NOMO-1 treated with DMSO at 0.1 percent for 48 hours (cell line): ENCODE measurements around the gene AEN.

Experiments
- DNase-seq: peaks from one replicate; lab custom pipeline; 2025; ENCODE audit not compliant: unreplicated experiment; lab: John Stamatoyannopoulos, UW

AEN gene, protein sequence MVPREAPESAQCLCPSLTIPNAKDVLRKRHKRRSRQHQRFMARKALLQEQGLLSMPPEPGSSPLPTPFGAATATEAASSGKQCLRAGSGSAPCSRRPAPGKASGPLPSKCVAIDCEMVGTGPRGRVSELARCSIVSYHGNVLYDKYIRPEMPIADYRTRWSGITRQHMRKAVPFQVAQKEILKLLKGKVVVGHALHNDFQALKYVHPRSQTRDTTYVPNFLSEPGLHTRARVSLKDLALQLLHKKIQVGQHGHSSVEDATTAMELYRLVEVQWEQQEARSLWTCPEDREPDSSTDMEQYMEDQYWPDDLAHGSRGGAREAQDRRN

DNA sequence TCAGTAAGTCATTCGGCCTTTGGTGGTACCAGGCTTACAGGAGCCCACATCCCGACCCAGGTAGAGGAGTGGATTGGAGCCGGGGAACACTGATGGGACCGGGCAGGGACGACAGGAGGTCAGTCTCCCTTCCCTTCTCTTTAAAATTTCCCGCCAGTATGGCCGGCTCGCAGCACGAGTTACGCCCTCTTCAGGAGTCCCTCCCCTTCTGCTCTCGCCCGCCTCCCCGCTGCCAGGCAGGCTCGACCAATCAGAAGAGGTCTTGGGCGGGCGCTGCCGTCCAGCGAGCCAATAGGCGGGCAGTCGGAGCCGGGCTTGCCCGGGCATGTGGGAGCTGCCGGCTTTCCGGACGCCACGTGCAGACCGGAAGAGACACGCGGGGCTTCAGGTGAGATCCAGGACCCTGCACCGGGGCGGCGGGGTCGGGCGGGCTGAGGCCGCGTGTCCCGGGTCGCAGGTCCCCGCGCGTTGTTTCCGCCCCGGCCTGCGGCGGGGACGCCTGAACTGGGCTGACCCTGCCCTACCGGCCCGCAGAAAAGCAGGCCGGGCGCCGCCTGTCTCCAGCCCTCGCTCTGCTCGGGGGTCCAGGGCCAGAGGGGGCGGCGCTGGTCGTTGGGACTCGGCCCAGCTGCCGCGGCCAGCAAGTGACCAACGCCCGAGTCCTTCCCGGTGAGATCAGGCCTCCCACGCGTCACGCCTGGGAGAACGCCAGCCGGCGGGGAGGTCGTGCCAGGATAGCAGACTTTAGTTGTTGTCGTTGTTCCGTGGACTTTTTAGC lies at the start of gene AEN:
Gene AEN (plus strand): TSS at position 346 of the 778 bp plus-strand sequence. CDS start 4,870 bp downstream, outside the sequence.
- DNase-seq = peak; percentile 93

DNA sequence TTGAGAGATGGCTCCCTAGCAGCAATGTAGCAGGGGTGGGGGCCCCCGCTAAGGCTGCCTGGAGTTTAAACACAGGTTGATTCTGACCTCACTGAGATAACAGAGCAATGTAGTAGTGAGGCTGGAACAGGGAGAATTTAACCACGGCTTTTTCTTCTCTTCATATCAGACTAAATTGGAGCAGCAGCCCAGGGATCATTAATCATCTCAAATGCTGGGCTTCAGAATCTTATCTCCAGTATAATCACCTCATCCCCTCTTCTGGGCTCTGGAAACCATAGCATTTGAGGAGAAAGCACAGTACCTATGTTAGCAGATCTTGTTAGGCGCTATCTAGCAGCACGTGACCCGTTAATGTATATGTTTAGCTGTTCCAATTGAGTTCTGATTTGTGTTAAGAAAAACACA lies 49.3 kb upstream of the AEN start:
- DNase-seq = no peak

DNA sequence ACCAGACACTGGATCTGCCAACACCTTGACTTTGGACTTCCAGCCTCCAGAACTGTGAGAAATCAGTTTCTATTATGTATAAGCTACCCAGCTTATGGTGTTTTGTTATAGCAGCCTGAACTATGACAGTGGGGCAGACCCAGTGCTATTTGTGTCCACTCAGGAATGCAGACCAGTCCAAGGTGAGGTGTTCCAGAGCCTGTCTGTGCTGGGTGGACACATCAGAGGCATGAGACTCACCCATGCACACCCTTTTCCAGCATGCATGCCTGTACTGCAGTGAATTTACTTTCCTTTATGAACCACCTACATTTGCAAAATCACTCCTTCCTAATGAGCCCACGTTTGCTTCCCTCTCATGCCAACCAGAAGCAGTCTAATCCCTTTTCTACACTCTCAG lies 47.1 kb upstream of the AEN start:
- DNase-seq = no peak

DNA sequence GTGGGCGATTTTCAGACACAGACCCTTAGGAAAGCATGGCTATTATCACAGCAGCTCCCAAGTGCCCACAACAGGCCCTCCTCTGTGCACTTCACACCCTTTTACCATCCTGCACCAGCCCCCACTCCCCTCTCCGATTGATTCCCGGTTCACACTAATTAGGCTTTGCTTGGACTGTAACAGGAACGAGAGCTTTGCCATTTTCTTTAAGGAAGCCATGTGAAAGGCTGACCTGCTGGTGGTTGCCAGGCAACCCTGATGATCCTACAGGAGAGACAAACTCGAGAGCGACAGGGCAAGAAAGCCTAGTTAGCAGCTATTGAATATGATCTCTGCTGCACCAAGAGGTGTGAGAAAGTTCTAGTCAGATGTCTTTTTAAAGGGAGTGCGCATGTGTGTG lies 46.5 kb upstream of the AEN start:
- DNase-seq = no peak

DNA sequence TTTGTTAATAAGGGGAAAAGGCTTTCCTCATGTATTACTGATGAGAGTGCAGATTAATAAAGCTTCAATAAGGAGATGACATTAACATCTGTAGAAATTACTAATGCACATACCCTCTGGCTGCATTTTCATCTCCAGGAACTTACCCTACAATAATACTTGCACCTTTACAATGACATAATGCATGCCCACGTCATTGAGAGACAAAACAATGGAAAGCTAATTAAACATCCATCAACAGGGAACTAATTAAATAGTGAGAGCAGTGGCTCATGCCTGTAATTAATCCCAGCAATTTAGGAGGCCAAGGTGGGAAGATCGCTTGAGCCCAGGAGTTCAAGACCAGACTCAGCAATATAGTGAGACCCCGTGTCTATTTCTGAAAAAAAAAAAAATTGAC lies 41.8 kb upstream of the AEN start:
- no peak for DNase-seq

DNA sequence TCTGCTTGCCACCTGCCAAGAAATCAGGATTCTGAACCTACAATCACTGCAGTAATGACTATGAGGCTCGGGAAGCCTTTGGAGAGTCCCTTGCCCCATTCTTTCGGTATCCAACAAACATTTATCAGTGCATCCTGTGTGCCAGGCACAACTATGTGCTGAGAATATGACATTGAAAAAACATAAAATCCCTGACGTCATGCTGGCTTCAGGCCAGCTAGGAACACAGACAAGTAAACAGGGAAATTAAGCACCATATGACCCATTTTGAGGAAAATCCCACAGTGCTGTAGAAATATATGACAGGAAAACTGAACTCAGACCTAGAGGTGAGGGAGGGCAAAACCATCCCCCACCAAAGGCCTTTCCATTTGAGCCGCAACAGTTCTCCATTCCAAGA lies 40.6 kb upstream of the AEN start:
- no peak for DNase-seq

DNA sequence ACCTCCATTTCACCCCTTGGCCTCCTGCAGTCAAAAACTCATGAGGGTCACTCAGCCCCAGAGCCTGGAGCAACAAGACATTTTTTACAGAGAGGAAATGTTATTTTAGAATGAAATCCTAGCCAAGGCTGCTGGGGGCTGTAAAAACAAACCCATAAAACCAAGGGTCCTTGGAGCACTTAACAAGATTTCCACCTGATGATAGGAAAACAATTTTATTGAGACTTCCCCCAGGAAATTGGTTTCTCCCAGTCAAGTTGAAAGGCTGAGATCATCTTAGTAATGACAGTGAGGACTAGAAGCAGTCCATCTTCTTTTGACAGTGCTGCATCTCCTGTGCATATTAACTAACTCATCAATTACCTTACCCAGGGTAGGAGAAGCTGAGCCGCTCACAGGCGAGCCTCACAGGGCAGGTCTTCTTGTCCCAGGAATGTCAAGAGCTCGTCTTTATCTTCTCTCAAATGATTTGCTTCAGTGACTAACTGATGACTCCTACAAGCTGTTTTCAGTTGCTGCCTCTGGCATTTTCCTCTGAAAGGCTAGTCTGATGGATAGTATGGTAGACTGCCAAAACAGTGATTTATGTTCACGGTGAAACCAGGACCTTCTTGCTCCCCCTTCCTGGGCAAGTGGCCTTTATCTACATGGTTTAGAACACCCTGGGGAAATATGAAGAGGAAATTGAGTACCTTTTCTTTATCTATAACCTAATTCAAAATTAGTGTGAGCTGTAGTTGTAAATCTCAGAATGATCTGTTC lies 34.6 kb upstream of the AEN start:
- DNase-seq = no peak

DNA sequence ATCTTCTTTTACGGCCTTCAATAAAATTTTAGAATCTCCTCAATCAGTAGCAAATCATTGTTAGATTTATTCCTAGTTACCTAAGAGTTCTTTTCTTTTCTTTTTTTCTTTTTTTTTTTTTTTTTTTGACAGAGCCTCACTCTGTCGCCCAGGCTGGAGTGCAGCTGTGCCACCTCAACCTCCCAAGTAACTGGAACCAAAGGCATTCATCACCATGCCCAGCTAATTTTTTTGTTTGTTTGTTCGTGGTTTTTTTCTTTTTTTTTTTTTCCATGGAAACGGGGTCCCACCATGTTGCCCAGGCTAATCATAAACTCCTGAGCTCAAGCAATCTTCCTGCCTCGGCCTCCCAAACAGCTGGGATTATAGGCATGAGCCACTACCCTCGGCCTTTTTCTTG lies 30.4 kb upstream of the AEN start:
- DNase-seq = no peak

DNA sequence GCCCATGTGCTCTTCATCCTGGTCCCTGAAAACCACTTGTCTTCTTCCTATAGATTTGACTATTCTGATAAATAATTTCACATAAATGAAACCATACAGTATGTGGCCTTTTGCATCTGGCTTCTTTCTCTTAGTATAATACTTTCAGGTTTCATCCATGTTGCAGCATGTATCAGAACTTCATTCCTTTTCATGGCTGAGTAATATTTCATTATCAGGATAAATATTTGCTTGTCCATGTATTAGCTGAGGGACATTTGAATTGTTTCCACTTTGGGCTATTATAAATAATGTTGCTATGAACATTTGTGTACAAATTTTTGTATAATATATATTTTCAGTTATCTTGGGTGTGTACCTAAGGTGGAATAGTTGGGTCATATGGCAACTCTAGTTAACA lies 29.8 kb upstream of the AEN start:
- no peak for DNase-seq

DNA sequence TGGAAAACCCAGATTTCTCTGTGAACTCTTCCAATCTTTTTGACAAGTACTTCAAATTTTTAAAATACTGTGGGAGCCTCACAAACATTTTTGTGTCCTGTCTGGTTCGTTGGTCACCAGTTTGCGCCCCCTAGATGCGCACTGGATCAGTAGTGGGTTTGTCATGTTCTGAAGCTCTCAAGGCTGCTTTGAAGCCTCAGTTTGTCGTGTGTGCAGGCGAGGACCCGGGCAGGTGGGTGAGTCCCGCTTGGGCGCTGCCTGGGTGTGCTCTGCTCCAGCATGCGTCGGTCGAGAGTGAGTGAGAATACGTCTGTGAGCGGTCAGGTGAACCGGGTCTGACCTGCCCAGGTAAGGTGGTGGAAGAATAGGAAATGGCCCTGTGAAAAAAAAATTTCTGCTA lies 17.3 kb upstream of the AEN start:
- DNase-seq = no peak

DNA sequence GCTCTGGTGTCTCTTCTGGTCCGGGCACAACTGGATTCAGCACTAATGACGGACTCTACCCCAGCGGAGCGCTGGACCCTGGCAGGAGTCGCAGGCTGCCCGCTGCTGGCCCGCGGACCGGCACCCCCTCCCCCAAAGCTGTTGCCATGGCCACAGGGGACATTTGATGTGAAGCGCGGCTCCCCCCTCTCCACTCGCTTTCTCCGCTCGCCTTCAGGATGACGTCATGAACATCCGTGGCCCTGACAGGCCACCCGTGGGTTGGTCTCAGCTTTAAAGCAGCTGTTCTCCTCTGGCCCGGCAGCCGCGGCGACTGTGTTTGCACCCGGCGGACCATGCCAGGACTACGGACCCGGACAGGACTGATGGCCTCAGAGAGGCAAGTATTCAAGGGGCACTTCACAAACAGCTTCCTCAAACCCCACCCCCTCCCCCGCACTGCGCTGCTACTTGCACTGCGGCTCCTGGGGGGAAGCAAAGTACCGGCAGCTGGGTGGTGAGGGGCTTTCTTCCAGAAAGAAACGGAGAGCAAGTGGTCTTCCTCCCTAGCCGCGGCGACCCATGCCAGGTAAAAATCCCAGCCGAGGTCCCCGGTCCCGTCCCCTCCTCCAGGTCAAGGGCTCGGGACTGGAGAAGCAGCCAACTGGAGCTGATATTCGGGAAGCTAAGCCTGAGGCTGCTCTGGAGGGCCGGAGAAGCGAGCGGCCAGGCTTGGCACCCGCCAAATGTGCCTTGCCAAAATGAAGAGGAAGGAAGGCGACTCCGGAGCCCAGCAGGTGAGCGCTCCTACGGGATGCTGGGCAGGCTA lies 16.6 kb upstream of the AEN start:
- DNase-seq = no peak

DNA sequence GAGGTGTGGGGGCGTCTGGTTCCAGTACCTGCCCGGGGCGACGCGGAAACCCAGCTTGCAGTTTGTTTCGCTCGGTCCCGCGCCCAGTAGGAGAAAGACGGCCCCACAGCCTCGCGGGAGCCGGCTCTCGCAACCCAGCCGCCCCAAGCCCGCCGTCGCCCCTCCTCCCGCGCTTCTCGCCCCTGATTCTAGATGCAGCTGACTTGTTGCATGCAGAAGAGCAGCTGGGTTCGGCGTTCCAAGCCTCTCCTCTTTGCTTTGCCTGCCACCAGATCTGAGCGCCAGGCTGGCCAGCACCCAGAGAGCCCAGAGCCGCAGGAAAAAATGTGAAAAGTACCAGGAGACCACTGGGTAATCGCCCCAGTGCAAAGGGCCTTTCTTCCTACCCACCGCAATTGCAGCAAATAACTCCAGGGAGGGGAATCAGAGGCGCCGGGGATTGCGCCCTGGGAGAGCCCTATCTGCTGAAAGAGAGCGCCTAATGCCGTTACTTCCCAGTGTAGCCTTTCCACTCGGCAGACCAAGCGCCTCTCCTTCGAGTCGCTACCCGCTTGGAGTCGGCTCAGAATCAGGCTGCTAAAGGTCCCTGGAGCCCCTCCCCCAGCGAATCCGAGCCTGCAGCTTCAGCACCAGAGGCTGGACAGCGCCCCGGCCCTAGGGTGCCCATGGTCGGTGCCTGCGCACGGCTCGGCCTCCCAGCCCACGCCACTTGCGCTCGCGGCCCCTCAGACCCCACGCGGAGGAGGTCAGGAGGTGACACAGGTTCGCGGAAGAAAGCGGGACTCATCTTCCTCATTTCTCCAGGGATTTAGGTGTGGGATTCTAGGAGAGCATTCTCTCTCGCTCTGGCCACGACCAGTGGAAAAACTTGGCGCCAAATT lies 15.7 kb upstream of the AEN start:
- DNase-seq = peak; percentile 14

DNA sequence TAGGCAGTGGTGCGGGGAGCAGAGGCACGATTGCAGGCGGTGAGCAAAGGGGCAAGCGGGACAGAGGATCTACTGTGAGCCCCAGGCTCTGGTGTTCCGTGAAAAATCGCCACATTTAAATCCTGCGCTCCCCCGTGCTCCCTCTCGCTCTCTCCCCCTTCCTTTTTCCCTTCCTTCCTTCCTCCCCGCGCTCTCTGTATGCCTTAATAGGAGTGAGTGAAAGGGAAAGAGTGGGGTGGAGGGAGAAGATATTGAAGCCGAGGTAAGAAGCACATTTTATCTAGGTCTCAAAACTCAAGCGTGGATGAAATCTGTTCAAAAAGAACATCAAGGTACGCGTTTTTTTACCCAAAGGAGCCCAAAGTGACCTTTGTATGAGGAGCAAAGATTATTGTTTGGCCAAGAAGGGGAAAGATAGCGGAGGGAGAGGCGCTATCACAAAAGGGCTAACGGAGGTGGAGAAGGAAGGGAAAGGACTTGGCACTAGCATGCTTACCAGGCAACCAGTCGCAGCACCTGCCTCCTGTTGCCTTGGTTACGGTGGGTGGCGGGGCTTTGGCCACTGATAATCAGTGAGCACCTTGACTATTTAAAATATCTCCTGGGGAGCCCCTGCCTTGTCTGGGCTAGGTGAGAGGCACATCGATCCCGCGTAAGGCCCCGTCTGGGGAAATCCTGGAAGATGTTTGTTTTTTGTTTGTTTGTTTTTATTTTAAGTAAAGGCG lies 14.9 kb upstream of the AEN start:
- no peak for DNase-seq

DNA sequence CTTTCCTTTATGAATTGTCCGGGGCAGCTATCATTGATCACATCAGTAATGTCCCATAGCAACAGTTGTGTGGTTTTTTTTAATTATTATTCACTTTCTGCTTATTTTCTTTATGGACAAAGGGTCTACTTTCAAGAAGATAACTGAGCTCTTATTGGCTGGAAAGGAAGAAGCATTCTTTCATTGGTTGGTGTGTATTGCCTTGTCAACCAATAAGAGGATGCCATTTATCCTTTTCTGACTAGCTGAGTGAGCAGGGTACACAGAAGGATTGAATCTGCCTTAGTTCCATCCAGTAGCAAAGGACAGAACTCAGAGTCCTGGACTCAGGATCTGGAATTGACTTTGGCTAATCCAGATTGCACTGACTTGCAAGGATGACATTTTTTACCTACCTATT lies 13.2 kb upstream of the AEN start:
- no peak for DNase-seq

DNA sequence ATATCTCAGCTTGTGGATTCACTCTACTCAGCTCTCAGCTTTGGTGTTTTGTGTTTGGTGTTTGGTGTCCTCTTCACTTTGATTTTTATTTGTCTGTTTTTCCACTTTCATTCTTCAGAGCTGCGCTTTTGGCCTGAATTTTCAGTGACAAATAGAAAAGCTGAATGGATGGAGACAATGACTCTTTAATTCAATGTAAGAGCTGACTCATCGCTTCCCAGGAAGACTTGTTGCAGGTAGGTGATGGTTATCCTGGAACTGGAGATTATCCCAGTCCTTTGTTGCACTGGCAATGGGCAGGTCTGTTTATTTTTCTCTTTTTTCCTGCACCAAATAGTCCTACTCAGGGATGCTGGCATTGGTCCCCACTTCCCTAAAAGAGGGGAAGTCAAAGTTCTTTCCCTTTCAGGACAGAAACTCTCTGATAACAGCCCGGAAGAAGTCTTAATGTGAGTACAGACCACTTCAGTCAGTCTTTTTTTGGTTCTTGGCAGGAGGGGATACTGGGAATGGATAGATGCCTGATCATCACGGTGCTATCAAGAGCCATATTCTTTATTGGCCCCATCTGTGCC lies 12.4 kb upstream of the AEN start:
- DNase-seq = peak; percentile 12

DNA sequence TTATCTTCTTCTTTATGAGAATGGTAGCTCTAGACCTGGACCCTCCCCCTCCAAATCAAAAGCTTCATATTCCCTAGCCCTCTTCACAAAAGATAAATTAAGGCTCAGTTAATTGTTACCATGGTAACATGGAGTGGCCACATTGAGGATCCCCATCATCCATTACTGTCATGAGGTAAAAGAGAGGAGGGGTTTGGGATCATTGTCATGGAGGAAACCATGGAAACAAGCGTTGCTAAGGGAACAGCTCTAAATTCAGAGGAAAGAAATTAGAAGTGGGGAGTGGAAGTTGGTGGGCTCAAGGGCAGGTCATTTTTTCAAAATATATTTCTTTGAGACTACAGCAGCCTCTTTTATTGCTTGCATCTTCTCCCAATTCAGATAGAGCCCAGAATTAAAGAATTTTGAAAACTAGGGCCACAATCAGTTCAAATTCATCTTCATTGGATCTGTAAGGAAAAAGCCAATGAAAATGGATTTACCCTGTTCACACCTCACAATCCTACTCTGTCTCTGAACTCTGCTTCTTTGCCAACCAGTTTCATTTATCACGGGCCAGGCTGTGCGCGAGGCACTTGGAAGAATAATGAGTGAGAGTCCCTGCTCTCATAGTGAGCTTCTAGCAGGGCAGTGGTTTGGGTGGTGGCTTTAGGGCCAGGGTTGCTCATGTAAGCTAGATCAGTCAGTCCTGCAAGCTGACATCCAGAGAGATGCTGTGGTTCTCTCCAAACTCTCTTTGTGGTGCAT lies 11.6 kb upstream of the AEN start:
- DNase-seq = no peak

DNA sequence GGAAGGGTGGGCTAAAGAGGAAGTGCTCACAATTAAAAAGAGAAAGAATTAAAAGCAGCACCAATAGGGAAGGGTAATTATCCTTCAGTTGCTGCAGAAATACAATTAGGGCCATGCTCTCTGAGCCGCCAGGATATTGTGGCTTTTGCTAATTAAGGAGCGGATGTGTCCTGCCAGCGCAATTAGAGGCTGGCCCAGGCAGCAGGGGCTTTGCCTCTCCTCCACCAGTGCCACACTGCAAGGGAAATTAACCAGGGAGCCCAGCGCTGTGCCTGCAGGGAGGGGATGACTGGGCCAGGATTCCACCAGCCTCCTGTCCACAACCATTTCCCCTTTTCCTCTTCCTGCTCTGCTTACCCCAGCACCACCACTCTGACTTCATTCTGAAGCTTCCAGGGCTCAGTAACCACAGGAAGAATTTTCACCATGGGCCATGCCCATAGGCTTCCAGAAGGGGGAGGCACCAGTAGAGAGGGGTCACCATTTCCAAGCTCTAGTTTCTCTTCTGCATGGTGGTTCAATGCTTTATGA lies 10.4 kb upstream of the AEN start:
- peak; percentile 96 for DNase-seq

DNA sequence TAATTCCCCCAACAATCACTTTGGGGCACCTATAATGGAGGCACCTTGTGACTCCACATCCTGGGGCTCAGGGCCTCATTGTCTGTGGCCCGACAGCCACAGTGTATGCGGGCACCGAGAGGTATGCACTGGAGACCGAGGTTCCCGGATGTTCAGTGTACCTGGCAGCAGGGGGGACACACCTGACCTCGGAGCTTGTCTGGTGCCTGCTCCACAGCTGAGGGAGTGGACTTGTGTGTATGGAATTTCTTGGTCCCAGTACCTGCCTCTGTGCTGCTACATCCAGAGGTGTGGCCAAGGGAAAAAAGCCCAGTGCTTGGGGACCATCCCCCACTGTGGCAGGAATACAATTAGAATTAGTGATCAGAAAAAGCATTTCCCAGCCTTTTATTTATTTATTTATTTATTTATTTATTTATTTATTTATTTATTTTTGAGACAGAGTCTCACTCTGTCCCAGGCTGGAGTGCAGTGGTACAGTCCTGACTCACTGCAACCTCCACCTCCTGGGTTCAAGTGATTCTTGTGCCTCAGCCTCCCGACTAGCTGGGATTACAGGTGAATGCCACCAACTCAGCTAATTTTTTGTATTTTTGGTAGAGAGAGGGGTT lies 8.8 kb upstream of the AEN start:
- no peak for DNase-seq
